GM18951 (cell line): Measurements from ENCODE around the gene TMEM109.

Experiments
- POLR2A ChIP-seq: IDR thresholded peaks from 4 replicates; pipeline ENCODE4 v1.6.1; 2011; ENCODE audit warnings: mild to moderate bottlenecking; ENCODE audit not compliant: insufficient read length, insufficient read depth; ENCODE audit errors: extremely low read depth
- in situ Hi-C: fragments of 300-500 bp; cut with MboI; formaldehyde crosslinking; loops from one replicate; pipeline ENCODE4 v1.12.0; 2022; ENCODE audit warnings: low sequenced_read_pairs, mixed read lengths, inconsistent platforms; ENCODE audit not compliant: unreplicated experiment

The TMEM109 gene, protein sequence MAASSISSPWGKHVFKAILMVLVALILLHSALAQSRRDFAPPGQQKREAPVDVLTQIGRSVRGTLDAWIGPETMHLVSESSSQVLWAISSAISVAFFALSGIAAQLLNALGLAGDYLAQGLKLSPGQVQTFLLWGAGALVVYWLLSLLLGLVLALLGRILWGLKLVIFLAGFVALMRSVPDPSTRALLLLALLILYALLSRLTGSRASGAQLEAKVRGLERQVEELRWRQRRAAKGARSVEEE

DNA sequence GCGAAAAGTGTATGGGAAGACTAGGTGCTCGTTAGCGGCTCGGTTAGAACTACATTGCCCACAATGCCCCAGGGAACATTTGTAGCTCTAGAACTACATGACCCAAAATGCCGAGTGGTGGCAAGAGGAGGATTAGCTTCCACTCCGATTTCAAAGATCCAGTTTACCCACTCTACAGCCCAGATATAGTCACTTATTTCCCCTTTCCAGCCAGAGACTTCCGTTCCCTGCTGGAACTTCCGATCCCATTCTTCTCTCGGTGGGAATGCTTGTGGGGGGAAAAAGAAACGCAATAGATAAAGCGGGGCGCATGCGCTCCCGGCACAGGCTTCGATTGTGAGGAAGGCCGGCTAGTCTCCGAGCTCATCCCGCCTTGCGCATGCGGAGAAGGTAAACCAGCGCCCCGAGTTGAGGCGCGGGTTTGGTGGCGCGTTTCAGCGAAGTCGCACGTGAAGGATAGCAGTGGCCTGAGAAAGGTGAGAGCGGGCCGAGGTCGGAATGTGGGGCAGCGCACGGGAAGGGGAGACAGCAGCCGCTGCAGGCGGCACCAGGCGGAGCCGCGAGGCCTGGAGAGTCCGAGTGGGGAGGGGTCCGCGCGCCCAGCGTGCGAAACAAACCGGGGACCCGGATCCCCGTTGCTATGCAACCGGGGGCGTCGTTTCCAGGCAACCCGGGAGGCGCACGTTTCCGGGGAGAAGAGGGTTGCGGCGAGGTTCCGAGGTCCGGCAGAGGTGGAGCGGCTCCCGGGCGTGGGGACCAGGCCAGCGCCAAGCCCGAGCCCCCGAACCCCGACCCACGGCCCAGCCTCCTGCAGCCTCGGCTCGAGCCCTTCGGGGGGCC, at the start of gene TMEM109:
Gene TMEM109, plus strand, starts transcription at position 366 of the 840 bp plus-strand sequence. CDS start 5,536 bp downstream, outside the sequence.
- TF ChIP-seq POLR2A: peak; percentile 49
- in situ Hi-C loops: no loop called here

DNA sequence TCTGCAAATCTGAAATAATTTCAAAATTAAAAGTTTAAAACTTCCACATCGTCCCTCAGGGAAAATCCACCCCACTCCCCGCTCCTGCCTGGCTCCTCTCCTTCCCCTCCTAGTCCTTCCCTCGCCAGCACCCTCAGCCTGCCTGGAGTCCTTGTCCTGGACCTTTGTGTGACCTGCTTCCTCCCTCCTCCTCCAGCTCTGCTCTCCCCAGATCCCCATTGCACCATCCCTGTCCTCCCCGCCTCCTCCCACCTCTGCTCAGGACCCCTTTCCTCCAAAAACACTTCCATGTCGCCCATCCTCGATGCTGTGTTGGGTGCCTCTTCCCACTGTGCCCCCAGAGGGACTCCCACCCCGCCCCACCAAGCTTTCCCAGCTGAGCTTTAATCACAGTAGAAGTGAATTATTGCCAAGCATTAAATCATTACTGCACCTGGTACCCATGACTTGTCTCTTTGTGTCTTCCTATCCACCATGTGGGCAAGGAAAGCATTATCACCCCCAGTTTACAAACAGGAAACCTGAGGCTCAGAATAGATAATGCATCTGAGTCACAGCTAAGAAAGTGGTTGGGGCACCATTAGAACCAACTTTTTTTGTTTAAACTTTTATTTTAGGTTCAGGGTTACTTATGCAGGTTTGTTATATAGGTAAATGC, 49.0 kb upstream of the TMEM109 start:
- TF ChIP-seq POLR2A: no peak
- in situ Hi-C loops: no loop called here

DNA sequence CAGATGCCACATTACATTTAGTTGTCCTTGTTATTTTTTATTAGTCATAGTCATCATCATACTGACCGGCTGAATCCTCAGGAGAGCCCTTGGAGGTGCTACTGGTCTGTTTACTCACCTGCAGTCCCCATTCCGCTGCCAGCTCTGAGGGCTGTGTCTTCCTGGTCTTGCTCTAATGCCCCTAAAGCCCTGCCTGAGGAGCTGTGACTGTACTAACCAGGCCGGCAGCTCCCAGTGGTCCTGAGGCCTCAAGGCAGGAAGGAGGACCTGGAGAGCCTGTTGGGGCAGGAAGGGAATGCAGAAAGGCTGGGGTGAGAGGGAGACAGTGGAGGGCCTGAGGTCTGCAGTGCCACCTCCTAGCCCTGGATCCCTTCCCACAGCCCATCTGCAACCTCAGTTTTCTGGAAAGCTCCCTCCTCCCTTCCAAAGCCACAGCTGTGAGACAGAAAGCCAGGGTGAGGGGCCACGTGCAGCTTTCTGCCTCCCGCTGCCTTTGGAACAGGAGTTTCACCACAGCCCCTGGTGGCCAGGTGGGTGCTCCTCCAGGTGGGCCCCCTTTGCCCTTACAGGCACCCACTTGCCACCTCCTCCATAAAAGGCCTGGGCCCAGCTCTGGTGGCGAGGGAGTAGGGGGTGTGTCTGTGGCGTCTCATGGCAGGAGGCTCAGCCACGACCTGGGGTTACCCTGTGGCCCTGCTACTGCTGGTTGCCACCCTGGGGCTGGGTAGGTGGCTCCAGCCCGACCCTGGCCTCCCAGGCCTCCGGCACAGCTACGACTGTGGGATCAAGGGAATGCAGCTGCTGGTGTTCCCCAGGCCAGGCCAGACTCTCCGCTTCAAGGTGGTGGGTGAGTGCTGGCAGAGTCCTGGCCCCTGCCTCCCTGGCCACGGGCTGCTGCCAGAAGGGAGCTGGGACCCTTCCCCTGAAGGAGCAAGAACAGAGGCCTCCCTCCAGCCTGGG, 46.8 kb upstream of the TMEM109 start, which contains the start of gene ZP1:
Gene ZP1, plus strand, starts transcription at position 632 of the 960 bp plus-strand sequence. Its CDS starts 20 bp downstream, at position 652.
- no peak for TF ChIP-seq POLR2A
- in situ Hi-C loops: no loop called here

- in situ Hi-C loops: no loop called here
Measured at GRCh38 chr11:60867871-60868681, 45.9 kb upstream of the TMEM109 start.

GRCh38 chr11:60868682-60869450, 45.1 kb upstream of the TMEM109 start:
- in situ Hi-C loops: no loop called here
- TF ChIP-seq POLR2A: no peak

More at GRCh38 chr11:60867871-60868681, 45.9 kb upstream of the TMEM109 start:
- TF ChIP-seq POLR2A: no peak

DNA sequence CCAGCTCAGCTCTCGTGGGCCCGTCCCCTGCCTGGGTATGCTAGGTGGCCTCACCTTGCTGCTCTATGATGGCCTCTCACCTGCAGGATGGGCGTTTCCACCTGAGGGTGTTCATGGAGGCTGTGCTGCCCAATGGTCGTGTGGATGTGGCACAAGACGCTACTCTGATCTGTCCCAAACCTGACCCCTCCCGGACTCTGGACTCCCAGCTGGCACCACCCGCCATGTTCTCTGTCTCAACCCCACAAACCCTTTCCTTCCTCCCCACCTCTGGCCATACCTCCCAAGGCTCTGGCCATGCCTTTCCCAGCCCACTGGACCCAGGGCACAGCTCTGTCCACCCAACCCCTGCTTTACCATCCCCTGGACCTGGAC, 44.5 kb upstream of the TMEM109 start:
- no peak for TF ChIP-seq POLR2A
- in situ Hi-C loops: no loop called here

- no peak for TF ChIP-seq POLR2A
- in situ Hi-C loops: no loop called here
Measured at GRCh38 chr11:60870276-60870675, 43.7 kb upstream of the TMEM109 start.

GRCh38 chr11:60870733-60871377, 43.1 kb upstream of the TMEM109 start:
- in situ Hi-C loops: no loop called here
- no peak for TF ChIP-seq POLR2A

GRCh38 chr11:60871378-60872061, 42.4 kb upstream of the TMEM109 start:
- in situ Hi-C loops: no loop called here
- TF ChIP-seq POLR2A: no peak

DNA sequence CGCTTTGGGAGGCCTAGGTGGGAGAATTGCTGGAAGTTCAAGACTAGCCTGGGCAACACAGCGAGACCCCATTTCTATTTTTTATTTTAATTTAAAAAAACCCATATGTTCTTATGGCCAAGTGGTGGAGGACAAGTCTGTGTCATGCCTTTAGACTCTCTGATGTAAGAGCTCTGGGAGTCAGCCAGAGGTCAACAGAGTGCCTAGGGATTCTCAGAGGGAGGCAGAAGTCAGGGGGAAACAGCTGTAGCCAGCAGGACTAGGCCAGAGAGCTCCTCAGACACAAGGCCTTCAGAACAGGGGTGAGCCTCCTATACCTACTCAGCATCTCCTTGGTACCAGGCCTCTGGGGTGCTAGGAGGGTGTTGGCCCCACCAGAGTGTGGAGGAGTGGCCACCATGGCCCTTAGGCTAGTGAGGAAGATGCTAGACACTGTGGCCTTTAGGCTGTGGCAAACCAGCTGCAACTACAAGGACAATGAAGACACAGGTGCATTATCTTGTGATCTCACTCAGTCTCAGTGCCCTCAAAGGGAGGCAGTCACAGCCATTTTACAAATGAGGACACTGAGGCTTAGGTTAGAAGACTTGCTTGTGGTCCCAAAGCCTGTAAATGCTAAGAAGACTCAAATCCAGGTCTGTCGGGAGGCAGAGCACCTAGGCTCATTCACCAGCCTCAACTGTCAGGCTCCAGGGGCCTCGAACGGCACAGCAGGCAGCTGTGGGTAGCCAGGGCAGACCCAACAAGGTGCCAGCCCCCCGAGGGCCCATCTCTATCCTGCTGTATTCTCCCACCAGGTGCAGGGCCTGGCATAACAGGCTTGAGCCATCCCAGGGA, 41.6 kb upstream of the TMEM109 start:
- TF ChIP-seq POLR2A: no peak
- in situ Hi-C loops: no loop called here
